GM19193 (cell line): Measurements from ENCODE around the gene PTPRN2.

Source experiments
- POLR2A ChIP-seq: IDR thresholded peaks from 4 replicates; pipeline ENCODE4 v1.6.1; 2011; ENCODE audit not compliant: insufficient read depth, insufficient read length; ENCODE audit errors: extremely low read depth

The PTPRN2 gene

DNA sequence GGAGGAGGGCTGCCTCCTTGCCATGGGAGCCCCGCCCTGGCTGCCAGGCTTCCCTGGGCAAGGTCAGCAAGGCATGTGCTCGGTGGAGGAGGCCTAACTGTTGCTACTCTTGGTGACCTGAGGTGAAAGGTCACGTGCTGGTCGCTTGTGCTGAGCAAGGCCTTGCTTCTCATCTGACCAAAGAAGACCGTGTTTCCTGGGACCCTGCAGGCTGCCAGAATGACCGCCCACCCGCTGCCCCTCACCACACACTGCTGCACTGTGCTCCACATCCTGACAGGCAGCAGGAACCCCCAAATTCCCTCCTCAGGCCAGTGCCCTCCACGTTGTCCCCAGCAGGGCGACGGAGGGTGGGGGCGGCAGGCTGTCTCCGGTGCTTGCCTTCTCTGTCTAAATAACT lies 808.4 kb downstream of the PTPRN2 start:
- TF ChIP-seq POLR2A = no peak

DNA sequence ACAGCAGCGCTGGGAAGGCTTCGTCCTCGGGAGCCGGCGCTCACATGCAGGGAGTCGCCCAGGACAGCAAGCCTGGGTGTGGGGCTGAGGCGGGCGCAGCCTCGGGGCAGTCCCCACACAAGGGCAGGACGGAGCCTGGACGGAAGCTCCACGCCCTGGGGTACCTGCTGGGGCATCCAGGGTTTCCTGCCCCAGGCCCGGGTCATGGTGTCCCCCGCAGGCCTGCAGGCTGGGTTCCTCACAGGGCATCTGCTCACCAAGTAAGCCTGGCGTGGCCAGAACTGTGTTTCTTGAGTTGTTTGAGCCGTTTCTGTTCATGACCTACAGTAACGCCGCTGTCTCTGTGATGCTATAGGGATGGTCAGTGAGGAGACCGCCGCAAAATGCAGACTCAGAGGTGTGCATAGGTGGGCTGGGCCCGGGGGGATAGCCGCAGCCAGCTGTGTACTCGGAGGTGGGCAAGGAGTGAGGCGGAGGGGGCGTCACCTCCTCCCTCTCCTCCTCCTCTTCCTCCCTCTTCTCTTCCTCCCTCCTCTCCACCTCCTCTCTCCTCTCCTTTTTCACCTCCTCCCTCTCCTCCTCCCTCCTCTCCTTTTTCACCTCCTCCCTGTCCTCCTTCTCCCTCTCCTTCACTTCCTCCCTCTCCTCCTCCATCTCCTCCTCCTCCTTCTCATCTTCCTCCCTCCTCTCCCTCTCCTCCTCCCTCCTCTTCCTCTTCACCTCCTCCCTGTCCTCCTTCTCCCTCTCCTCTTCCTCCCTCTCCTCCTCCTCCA lies 811.9 kb downstream of the PTPRN2 start:
- TF ChIP-seq POLR2A = no peak

GRCh38 chr7:157775021-157775559 lies 812.5 kb downstream of the PTPRN2 start:
- TF ChIP-seq POLR2A = no peak

GRCh38 chr7:157774495-157774894 lies 813.1 kb downstream of the PTPRN2 start:
- TF ChIP-seq POLR2A = no peak

GRCh38 chr7:157773361-157773760 lies 814.3 kb downstream of the PTPRN2 start:
- TF ChIP-seq POLR2A = no peak

DNA sequence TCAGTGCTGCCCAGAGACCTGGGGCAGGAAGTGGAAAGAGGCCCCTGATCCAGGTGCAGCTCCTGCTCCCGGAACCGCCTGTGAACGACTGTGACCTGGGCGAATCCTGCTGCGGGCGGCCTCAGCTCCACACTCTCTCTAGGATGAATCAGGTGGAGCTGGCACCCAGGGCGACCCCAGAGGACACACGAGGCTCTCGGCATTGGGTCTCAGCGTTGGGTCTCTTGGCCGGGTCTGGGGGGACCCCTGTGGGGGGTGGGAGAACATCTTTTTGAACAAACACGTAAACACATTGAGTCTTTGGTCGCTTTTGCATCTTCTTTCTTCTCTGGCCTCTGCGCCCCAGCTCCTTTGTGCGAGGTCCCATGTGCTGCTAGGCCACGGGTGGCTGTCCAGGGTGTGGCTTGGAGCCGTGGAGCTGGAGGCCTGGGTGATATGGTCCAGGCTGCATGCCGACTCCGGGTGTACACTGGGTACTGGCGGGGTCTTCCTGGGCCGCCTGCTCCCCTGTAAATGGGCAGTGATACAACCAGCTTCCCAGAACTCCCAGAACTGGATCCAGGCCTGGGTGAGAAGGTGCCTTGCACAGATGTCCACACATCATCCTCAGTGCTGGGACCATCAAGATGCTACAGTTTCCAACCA lies 815.0 kb downstream of the PTPRN2 start:
- no peak for TF ChIP-seq POLR2A

- no peak for TF ChIP-seq POLR2A
These were observed 815.9 kb downstream of the PTPRN2 start for GRCh38 chr7:157771689-157772088.

DNA sequence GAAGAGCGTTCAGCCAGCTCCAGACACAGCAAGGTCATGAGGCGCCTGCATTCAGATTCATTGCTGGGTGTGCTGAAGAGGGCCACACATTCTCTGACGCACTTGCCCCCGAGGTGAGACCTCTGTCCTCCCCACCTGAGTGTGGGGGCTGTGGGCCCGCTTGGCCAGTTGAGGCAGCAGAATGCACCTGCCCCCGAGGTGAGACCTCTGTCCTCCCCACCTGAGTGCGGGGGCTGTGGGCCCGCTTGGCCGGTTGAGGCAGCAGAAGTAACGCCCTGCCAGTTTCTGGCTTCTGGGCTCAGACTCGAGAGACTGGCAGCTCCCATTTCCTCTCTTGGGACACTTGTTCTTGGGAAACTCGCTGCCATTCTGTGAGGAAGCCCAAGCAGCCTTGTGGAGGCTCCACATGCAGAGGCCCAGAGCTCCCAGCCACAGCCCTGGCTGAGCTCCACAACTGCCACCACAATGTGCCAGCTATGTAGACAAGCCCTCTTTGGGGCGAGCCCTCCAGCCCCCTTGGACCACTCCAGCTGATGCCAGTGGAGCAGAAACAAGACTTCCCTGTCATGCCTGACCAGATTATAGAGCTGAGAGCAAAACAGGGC lies 816.8 kb downstream of the PTPRN2 start:
- no peak for TF ChIP-seq POLR2A

GRCh38 chr7:157769526-157770215 lies 818.0 kb downstream of the PTPRN2 start:
- no peak for TF ChIP-seq POLR2A

DNA sequence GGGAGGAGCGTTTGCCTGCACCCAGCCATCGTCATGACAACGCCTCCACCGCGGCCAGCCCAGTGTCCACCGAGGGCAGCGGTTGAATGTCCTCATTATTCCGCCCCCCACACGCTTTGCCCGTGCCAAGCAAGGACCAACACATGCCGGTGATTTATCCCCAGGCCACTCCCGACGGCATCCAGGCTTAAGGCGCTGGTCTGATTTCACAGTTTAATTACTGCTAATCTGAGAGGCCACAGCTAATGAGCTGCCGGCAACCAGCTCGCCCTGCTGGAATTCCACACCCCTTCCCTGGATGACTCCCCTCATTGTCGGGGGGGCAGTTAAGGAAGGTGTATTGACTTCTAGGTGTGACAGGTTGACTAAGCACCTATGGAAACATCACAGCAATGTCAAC lies 818.5 kb downstream of the PTPRN2 start:
- TF ChIP-seq POLR2A = no peak

DNA sequence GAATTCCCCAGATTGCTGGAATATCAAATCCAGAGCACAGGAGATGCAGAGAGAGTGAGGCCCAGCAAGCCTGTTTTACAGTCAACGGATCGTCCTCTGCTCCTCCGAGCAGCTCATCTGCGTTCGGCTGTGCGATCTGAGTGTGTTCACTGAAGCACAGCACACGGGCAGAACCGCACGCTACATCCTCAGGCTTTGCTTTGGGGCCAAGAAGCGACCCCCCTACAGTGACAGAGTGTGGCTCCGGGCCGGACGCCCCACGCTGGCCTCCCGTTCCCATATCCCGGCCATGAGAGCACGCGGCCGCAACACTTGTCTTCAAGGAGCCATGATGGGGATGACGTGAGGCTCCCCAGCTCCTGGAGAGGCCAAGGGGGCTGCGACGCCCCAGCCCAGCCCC lies 819.4 kb downstream of the PTPRN2 start:
- TF ChIP-seq POLR2A = no peak

DNA sequence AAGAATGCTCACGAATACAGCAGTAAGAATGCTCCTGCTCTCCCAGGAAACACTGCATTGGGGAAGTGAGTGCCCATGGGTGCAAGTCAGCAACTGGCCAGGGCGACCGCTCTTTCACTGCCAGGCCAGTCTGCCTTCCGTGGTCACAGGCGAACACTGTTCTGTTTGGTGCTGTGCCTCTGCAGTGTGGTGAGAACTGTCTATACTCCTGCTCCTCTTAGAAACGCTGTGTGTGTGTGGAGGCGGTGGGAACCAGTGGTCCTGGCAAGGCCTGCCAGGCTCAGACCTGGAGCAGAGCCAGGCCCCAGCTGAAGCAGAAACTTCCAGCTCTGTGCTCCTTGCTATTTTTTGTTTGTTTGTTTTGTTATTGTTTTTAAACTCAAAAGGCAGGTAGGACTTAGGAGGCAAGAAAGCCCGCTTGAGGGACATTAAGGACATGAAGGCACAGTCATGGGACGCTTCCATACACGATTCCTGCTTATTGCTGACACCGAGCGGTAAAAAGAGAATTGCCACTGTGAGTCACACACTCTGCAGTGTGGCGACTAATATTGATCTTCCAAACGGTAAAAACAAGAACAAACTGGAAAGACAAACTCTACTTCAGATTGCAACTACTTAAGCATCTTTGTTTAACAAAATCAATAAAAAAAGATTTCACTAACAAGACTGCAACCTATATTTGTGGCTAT lies 820.0 kb downstream of the PTPRN2 start:
- no peak for TF ChIP-seq POLR2A

GRCh38 chr7:157766098-157766497 lies 821.5 kb downstream of the PTPRN2 start:
- no peak for TF ChIP-seq POLR2A

GRCh38 chr7:157764946-157765537 lies 822.6 kb downstream of the PTPRN2 start:
- TF ChIP-seq POLR2A = no peak
